GM12878 (cell line): ENCODE results near the gene ICA1. TPM values are rescaled to one million over a fixed set of nuclear protein-coding genes. Genes with fewer than 3 reads are reported as not detected.

Experiments
- ATAC-seq: fragments of 200-7000 bp; cut with Tn5 transposase; 3 replicates; pipeline ENCODE4 v1.9.1; 2020; ENCODE audit warnings: mild to moderate bottlenecking, moderate library complexity
- BruUV-seq: library from RNA; stranded (reverse); fragments of 400-500 nt; replicated peaks from 2 replicates; lab custom pipeline; 2021; lab: Mats Ljungman, UMichigan
- CTCF ChIA-PET: fragments of 300-600 bp; sonication (Branson Sonifier 250); formaldehyde crosslinking; extraction: SDS; loops from one replicate; lab custom pipeline; 2021; ENCODE audit warnings: inconsistent platforms; lab: Yijun Ruan, JAX
- POLR2A ChIA-PET: fragments of 350-600 bp; formaldehyde crosslinking; extraction: SDS; loops from one replicate; lab custom pipeline; 2021; ENCODE audit warnings: inconsistent platforms; lab: Charles Lee
- RAD21 ChIA-PET: fragments of 300-600 bp; sonication (Branson Sonifier 250); formaldehyde crosslinking; loops from one replicate; lab custom pipeline; 2023; ENCODE audit warnings: antibody characterized with exemption; ENCODE audit not compliant: unreplicated experiment; lab: Charles Lee
- SMC1A ChIA-PET: fragments of 300-600 bp; sonication (Branson Sonifier 250); formaldehyde crosslinking; loops from one replicate; lab custom pipeline; 2023; ENCODE audit not compliant: unreplicated experiment, uncharacterized antibody; lab: Charles Lee
- DNase-seq: peaks from one replicate; pipeline ENCODE4 v3.0.0-alpha.2; 2011; ENCODE audit warnings: low read depth, low spot score
- FAIRE-seq: peaks from 3 replicates; lab custom pipeline; 2011; peaks lifted over from hg19 to GRCh38; lab: Jason Lieb, UNC
- H2AFZ ChIP-seq: 2 replicates; pipeline ENCODE4 v1.6.0; 2011; ENCODE audit warnings: low read depth, low read length, control low read depth; ENCODE audit not compliant: control insufficient read depth
- H3K27ac ChIP-seq: 2 replicates; pipeline ENCODE4 v1.5.1; 2011; ENCODE audit warnings: control low read depth; ENCODE audit not compliant: control insufficient read depth, insufficient read depth
- H3K27me3 ChIP-seq, 2 experiments: replicated peaks in 1 of 2; 2 replicates each; pipeline versions ENCODE4 v1.6.0 to v1.6.1; 2011; ENCODE audit warnings: low read length in 1 of 2; ENCODE audit not compliant: control insufficient read depth in 2 of 2, insufficient read depth in 2 of 2
- H3K36me3 ChIP-seq, 2 experiments: 2 replicates each; pipeline ENCODE4 v1.5.1; 2011; ENCODE audit warnings: low read length in 1 of 2; ENCODE audit not compliant: control insufficient read depth in 2 of 2, insufficient read depth in 2 of 2
- H3K4me1 ChIP-seq: 2 replicates; pipeline ENCODE4 v1.6.1; 2011; ENCODE audit warnings: mild to moderate bottlenecking, low read length, moderate library complexity, mixed read lengths; ENCODE audit not compliant: control insufficient read depth, insufficient read depth
- H3K4me2 ChIP-seq: 2 replicates; pipeline ENCODE4 v1.6.0; 2011; ENCODE audit warnings: control low read depth; ENCODE audit not compliant: control insufficient read depth, insufficient read depth
- H3K4me3 ChIP-seq: fragments of 200-600 bp; sonication (generic); 2 replicates; pipeline ENCODE4 v1.5.1; 2016
- H3K79me2 ChIP-seq: 2 replicates; pipeline ENCODE4 v1.6.0; 2011; ENCODE audit warnings: low read length; ENCODE audit not compliant: control insufficient read depth, insufficient read depth
- H3K9ac ChIP-seq: 2 replicates; pipeline ENCODE4 v1.8.0; 2011; ENCODE audit warnings: low read length, control low read depth, mixed read lengths; ENCODE audit not compliant: control insufficient read depth, insufficient read depth
- H3K9me3 ChIP-seq: replicated peaks from 3 replicates; pipeline ENCODE4 v1.5.1; 2011; ENCODE audit warnings: mild to moderate bottlenecking, low read length; ENCODE audit not compliant: control insufficient read depth, insufficient read depth
- H4K20me1 ChIP-seq: 2 replicates; pipeline ENCODE4 v1.6.0; 2011; ENCODE audit not compliant: control insufficient read depth, insufficient read depth
- CREM ChIP-seq: IDR thresholded peaks from 2 replicates; pipeline ENCODE4 v1.6.1; 2014; ENCODE audit warnings: antibody characterized with exemption, low read depth
- ETV6 ChIP-seq, 2 experiments: fragments of 450-650 bp in 1 of 2; IDR thresholded peaks in 1 of 2; conservative IDR thresholded peaks in 1 of 2; 2 replicates each; pipeline ENCODE4 v1.6.1; 2014; ENCODE audit warnings: antibody characterized with exemption in 1 of 2, borderline replicate concordance in 1 of 2, low read depth in 1 of 2, mild to moderate bottlenecking in 1 of 2, moderate library complexity in 1 of 2
- IKZF2 ChIP-seq, 2 experiments: fragments of 450-650 bp; IDR thresholded peaks; 2 replicates each; pipeline ENCODE4 v1.6.1; 2017; ENCODE audit warnings: mild to moderate bottlenecking in 2 of 2, moderate library complexity in 2 of 2
- PML ChIP-seq: IDR thresholded peaks from 2 replicates; pipeline ENCODE4 v1.6.1; 2012; ENCODE audit warnings: low read length, inconsistent platforms
- WGBS: methylation state at CpG from one replicate; pipeline ENCODE4 v1.1.6; 2016; ENCODE audit warnings: low lambda C conversion rate; ENCODE audit not compliant: insufficient replicate concordance, insufficient coverage; ENCODE audit errors: missing lambda C conversion rate; 5-methylcytosine and 5-hydroxymethylcytosine counted together
- in situ Hi-C: fragments of 300-500 bp; cut with MboI; formaldehyde crosslinking; loops from 9 replicates; pipeline ENCODE4 v1.14.3; 2018; ENCODE audit warnings: mixed read lengths
- intact Hi-C: fragments of 100-400 bp; cut with micrococcal nuclease; formaldehyde crosslinking; loops from one replicate; pipeline ENCODE4 v1.14.2; 2022; ENCODE audit not compliant: unreplicated experiment
- polyA plus RNA-seq, 11 experiments: library from polyadenylated mRNA; depleted of rRNA in 4 of 11; unstranded in 6 of 11; stranded (reverse) in 5 of 11; fragments of >200 nt; fragmentation: Nextera tagmentation in 4 of 11; fragmentation: Illumina TruSeq in 1 of 11; extraction: Ambion mirVana in 4 of 11; extraction: Trizol in 1 of 11; gene quantifications; 1 replicate in 1 of 11; 2 replicates in 10 of 11; pipeline versions ENCODE4 v1.2.1 to v1.2.3, GENCODE V29; 2011 to 2016; ENCODE audit warnings: inconsistent platforms in 2 of 11, missing spikeins in 2 of 11, low read depth in 1 of 11
- total RNA-seq, 4 experiments: library from RNA; depleted of rRNA in 3 of 4; stranded (reverse); fragments of >200 nt in 3 of 4; fragmentation: Illumina TruSeq in 1 of 4; extraction: Trizol in 1 of 4; gene quantifications; 2 replicates each; pipeline versions ENCODE4 v1.2.1 to v1.2.3, GENCODE V29; 2013 to 2021

Gene ICA1
- total and polyA plus RNA-seq, 10 of the 15 experiments (the other 5 are each of a cell fraction or from before 2014, with no cell fraction given): 1.3 to 35.1 (median 3.3) TPM

DNA sequence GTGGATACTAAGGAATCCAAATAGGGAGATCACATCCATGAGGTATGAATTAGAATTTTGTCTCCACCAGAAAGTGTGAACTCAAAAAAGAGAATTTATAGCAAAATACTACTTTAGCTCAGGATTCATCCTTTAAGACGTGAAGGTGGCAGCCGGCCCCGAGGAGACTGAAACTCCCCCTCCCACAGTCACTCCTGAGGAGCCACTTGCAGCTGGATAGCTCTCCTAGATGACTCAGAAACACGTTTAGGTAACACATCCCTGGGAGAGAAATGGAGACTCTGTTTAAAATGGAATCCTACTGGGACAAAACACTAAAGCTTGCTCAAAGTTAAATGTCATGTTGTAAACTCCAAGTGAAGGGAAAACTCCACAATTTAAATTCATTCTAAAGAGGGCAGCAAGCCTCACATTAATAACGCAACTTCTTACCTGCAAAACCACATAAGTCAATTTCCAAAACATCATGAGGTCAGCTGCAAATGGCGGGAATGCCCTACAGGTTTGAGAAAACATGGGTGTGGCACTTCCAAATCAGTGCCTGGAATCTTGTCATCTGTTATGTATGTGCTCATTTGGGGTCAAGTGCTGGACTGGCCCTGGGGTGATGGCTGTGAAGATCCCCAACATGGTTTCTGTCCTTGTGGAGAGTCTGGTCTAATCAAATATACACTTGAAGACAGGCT lies 46.2 kb downstream of the ICA1 start:
- ChIA-PET POLR2A (interaction anchor here (1.7 kb wide), 1 partner anchor 80 kb away, joined by 4 read pairs; no protein-coding TSS in a partner anchor), CTCF (interaction anchor here (0.9 to 5.0 kb wide), 12 partner anchors 14 to 1113 kb away, joined by 3 to 32 read pairs (median 6); no protein-coding TSS in a partner anchor), RAD21 (interaction anchor here (0.7 to 4.5 kb wide), 8 partner anchors 22 to 575 kb away, joined by 3 to 56 read pairs (median 3); partner anchors contain the start of gene UMAD1), SMC1A (interaction anchor here (0.8 to 6.8 kb wide), 14 partner anchors 10 to 792 kb away, joined by 3 to 70 read pairs (median 5); partner anchors contain the start of gene UMAD1)
- no peaks in the 10 kb centered on the region for H3K79me2 ChIP-seq
- H2AFZ ChIP-seq: no peak overlapping the region
- BruUV-seq: no TSS peak
- no peaks in the 10 kb centered on the region for H3K36me3 ChIP-seq
- no peak for ATAC-seq
- no peak for FAIRE-seq
- H3K4me1 ChIP-seq: no peaks in the 10 kb centered on the region
- H4K20me1 ChIP-seq: no peaks in the 10 kb centered on the region
- no peak overlapping the region for H3K27ac ChIP-seq
- H3K4me2 ChIP-seq: no peak overlapping the region
- intact Hi-C loops: loop anchor here (5.0 kb wide), 6 partner anchors 398 to 1113 kb away; partner anchors contain the start of gene UMAD1
- no peak overlapping the region for H3K4me3 ChIP-seq
- no peaks in the 10 kb centered on the region for H3K9me3 ChIP-seq
- no peak for DNase-seq
- H3K27me3 ChIP-seq: no peaks in the 10 kb centered on the region
- no peak overlapping the region for H3K9ac ChIP-seq
- WGBS: 65% methylated on average over 6 of the region's 6 CpGs
- in situ Hi-C loops: loop anchor here (5.0 to 25.0 kb wide), 4 partner anchors 453 to 1113 kb away; no protein-coding TSS in a partner anchor
- TF ChIP-seq CREM (no peak), ETV6 (conservative IDR thresholded peaks at IDR 0.05 in 1 of 2, IDR thresholded peaks at IDR 0.05 in 1 of 2; ENCODE audit: borderline replicate concordance in 1 of 2, low read depth in 1 of 2) (no peak), PML (no peak), IKZF2 (IDR thresholded peaks at IDR 0.05) (no peak)
